ENCODE measurements around the gene FERD3L.
A peak's percentile ranks its signal among the peaks of the same experiment; 100 is the strongest.

The FERD3L gene

DNA sequence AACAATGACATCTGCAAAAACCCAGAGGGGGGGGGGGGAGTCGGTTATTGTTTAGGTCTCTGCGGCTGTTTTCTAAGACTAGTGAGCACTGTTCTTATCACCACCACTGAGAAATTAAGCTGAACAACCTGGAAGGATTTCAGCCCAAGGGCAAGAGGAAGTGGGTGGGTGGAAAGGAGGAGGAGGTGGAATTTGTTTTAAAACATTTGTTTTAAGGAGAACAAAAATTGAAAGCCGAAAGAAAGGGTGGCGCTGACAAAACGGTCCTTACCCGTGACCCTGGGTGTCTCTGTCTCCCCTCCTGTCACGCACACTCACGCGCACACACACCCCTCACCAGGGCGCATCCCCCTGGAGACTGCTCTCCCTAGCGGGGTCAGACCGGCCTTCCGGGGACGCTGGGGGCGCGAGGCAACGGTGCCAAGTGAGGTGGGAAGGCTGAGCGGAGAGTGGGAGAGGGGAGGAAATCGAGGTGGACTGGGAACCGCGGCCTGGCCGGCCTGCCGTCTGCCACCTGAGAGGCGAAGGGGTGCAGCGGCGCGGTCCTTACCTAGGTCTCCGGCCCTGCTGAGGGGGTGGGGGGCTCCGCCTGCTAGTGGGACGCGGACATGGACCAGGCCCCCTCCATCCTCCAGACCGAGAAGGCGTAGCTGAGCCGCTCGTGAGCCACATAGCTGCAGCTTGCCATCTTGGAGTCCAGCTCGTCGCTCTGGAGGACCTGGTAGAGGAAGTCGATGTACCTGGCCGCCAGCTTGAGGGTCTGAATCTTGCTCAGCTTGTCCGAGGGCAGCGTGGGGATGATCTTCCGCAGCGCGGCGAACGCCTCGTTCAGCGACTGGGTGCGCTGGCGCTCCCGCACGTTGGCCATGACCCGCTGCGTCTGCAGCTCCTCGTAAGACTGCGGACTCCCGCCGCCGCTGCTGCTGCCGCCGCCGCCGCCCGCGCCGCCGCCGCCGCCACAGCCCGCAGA lies 28.8 kb downstream of the FERD3L start:
- peak; percentile 50 for DNase-seq

- DNase-seq = no peak
Observed at GRCh38 chr7:19114551-19114855, 30.7 kb downstream of the FERD3L start.

DNA sequence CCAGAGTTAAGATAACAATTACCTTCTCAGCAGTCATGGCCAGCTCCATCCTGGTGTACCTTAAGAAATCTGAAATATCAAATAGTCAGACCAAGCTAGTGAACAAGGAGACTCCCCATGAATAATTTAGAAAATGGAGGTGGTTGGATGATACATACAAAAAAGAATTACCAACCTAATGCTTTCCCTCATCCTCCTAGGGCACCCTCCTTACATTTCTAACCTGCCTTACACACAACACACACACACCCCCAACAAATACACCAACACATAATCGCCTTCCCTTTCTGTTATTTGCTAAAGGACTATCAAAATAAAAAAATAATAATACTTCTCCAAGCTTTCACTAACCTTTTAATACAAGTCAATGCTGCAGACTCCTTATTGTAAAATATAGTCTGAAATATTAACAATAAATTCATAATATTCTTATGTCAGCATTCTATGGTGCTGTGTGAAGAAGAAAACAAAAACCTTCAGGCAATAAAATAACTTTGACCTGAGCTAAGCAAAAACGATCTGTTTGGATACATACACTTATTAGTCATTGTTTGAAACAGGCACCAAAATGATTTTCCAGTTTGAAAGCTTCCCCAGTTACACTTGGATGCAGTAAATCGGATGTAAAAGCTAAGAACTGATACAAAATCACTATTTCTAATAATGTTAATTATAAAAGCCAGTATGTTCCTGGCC lies 31.2 kb downstream of the FERD3L start:
- no peak for DNase-seq

DNA sequence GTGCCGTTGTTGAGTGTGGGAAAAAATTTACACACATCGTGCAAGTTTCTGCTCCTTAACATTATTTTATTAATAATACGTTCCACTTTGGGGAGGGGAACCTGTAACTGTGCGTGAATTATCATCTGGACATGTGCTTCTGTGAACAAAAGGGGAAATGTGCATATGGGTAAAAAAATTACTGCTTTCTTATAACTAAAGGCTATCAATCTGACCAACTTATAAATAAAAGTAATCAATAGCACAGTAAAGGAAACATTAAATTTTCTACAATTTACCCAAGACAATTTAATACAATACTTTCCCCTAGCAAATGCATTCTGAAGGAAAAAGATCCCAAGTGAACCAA lies 32.2 kb downstream of the FERD3L start:
- no peak for DNase-seq

- peak; percentile 68 for DNase-seq
Observed at GRCh38 chr7:19112274-19113001, 32.8 kb downstream of the FERD3L start.

- peak; percentile 46 for DNase-seq
Observed at GRCh38 chr7:19111474-19112273, 33.5 kb downstream of the FERD3L start.

DNA sequence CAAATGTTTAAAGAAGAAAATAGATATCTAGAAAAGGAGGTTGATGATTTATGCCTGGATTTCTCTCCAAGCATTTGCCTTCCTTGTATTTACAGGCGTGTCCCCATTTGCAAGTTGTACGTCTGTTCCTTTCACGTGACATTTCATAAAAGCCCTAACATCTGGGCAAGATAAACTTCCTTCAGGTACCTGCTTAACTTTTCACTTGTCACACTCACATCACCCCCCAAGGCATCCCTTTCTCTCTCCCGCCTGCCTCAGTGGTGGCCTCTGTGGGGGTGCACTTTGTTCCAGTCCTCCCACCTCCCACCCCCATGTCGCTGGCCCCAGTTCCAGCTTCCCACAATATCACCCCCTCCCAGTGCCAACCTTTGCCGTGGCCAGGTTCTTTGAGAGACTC lies 34.4 kb downstream of the FERD3L start:
- no peak for DNase-seq

DNA sequence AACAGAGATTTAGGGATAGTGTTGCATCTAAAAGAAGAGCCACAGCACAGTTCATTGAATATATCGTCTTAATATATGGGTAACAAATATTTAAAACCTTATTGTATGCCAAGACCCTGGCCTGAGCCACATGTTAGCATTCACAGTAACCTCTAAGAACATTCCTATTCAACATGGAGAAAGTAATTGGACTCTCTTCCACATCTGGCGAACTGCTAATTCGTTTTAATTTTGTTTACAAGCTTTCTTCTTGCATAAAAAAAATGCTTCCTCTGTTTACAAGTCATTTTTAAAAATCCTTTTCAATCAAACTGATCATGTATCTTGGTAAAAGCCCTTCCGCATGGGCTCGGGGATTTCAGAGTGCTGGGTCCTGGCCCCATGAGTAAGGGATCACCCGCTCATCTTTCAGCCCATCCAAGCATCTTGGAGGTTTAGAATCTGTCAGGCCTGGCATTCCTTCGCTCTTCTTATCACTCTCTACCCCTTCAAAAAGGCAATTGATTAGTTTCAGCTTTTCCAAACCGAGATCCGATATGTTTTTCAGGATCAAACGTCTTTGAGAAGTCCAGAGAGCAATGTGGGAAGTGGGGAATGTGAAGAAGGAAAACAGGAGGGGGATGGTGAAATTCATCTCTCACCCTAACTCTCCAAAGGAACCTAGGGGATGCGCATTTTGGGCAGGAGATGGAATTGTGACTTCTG lies 35.0 kb downstream of the FERD3L start:
- DNase-seq = no peak

DNA sequence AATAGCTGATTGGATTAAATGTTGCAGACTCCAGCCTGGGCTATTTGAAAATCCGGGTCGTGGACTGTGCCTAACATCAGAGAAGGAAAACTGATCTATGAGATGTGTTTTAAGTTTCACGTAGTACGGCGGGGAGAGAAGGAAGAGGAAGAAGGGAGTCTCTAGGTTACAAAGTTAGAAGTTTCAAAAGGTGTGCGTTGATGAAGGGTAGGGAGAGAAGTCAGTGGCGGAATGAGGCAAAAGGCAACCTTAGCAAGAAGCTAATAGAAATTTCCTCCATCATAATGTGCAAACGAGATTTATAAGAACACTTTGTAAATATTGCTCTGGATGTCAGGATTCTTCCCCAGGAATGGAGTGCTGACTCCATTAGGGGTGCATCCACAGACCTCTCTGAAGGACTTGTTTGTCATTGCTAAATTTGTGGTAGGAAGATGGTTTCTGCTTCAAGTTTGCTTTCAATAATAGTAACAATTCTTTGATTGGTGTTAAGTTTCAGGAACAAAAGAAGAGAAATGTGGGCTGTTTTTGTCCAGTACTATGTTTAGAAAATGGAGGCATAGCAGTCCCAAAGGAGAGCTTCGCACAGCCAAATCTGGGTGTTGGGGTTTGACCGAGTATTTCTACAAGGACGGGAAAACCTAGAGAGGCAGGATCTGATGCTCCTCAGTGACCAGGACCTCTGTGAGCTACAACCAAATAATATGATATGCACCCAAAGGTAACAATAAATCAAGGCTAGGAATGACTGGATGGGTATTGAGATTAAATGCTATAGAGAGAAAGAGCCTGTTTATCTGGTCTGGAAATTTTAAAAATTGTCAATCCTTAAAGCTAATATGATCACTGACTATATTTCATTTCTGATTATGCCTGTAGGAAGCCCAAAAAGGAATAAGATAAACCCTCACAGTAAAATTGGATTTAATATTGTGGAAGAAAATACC lies 35.9 kb downstream of the FERD3L start:
- no peak for DNase-seq

DNA sequence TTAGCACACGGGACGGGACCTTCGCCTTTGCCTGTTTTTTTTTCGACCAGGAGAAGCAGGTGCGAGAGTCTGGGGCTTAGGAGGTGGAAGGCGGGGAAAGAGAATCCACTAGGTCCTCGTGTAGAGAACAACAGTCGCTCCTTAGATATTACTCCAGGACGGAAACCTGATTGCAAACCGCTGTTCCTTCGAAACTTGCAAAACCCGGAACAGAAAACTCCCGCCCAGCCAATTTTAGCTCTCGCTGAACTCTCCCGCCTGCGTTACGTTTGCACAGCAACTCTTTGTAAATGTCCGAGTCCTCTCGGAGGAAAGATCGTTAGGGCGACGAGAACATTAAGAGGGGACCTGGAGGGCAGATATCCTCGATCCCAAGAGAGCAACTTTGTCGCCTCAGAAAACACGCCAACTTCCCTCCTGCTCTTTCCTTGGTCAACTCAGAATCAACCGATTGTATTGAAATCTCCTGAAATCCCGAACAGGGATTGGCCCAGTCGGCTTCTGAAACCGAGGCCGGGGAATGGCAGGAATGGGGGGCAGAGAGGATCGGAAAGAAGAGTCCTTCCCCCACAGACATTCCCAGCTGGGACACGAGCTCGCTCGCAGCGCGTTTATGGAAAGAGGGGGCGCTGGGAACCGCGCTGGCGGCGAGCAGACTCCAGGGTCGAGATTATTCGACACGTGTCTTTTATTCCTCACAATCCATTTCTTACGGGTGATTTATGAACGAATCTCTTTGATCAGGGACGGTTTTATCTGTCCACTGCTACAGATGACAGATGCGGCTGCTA lies 37.7 kb downstream of the FERD3L start:
- peak; percentile 79 for DNase-seq

DNA sequence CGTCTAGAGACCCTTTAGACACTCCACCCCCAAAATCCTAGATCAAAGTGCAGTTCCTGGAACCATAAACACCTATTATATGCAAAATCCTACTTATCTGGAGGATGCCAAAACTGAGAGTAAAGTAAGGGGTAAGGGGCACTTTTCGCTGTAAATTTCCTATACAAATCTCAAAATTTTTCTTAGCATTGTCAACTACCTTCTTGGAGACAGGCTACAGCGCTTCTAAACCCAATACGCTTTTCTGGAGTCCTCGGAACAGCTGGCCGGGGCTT lies 38.2 kb downstream of the FERD3L start:
- no peak for DNase-seq

DNA sequence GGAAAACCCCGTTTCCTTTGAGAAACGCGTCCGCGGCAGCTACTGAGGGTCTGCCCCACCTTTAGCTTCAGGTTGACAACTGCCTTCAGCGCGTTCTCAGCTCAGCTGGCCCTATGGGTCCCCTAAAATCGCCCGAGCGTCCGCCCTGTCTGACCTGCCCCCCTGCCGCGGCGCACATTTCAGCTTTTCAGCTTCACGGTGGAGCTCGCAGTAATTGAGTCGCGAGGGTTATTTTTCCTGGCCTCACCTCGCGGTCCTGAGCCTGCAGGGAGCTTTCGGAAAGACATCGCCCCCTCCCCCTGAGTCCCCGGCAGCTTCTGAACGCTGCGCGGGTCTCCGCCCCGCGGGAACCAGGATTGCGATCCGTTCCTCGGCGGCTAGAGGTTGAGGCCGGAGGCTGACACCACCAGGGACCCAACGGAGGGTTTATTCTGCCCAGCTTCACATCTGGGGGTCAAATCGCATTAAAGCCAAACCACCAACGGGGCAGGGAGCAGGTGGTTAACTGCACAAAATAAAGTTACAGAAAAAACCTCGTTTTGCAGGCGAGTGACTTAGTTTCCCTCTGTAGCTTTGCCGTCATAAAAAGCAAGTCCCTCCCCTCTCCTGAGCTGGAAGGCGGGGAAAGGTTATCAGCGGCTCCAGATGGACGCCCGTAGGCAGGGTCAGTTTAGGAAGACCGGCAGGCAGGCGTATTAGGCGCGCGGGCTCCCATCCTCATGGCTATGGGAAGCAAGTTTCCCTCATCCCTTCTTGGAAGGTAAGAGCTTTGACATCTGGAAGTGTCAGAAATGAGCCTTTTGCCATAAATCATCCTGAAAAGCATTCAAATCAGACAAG lies 38.8 kb downstream of the FERD3L start:
- peak; percentile 44 for DNase-seq

DNA sequence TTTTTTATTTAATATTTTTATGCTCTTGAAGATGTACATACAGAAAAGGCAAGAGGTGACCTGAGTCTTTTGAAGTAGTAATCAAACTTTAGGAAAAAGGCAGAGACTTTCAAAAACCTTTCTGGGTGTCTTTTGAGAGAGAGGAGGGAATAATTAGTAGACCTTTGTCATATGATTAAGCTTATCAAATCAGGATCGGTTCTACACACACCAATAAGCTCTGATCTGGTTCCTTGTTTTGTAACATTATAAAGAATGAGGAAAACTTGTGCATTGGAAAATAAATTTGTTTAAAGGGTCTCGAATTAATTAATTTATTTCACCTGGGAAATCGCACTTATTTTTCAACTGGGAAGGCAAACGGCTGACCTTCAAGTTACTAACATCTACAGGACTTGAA lies 39.7 kb downstream of the FERD3L start:
- DNase-seq = no peak

GRCh38 chr7:19104811-19105210 lies 40.4 kb downstream of the FERD3L start:
- DNase-seq = no peak

DNA sequence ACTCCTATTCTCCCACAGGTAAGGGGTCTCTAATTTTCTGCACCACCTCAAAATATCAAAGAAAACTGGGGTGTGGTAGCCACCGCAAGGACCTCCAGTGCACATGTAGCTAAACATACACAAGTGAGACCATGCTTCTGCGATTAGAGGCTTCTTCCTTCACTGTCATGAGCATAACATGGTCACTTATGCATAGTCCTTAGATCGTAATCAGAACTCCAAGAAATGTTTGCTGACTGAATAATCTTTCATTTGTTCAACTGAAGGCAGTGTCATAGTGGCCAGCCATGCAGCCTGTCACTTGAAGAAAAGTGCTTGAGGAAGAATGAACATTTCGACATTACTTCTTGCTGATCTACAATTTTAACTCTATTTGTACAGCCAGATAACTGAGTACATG lies 42.3 kb downstream of the FERD3L start:
- DNase-seq = no peak

DNA sequence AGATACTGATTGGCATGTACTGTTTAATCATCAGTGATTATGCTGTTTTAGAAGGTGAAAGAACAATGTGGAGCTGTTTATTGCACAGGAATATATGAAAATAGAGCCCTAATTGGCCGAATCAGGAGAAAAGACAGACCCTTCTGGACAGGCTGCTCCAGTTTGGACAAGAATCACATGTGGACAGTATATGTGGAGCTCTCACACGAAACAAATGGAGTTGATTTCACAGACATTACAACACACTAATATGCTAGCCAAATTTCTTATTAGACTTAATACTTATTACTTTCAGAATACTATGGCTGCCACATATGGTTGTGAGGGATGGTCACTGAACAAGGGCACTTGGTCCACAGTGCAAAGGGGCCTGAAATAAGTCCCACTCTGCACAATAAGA lies 43.3 kb downstream of the FERD3L start:
- no peak for DNase-seq

DNA sequence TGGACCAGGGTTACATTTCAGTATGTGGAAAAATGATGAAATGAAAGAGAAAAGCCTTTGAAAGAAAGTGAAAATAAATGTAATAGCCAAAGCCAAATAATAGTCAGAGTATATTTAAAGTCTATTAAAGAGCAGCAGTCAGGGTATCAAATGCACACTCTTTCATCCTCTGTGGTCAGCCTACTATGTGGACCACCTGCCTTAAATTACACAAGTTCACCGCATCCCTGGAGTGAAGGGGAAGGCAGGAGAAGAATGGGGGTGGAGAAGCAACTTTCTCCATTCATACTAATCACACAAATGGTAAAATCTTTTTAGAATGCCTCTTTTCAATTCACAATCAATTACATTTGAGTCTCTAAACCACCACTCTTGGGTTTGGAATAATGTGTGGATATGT lies 43.7 kb downstream of the FERD3L start:
- no peak for DNase-seq

- no peak for DNase-seq
Observed at GRCh38 chr7:19099924-19100323, 45.3 kb downstream of the FERD3L start.

DNA sequence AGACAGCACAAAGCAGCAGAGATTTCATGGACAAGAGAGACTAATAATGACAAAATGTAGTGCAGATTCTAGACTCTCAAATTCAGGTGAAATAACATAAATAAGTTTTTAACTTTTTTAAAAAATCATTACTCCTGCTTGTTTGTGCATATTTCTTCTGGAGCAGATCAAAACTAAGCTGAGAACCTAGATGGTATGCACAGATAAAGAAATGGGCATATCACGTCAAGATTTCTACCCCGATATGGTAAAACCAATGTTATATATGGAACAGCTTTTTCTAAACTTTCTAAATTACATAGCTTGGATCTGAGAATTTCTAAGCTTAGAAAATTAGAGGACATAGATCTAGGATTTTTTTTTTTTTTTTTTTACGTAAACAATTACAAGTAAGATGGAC lies 46.0 kb downstream of the FERD3L start:
- no peak for DNase-seq

DNA sequence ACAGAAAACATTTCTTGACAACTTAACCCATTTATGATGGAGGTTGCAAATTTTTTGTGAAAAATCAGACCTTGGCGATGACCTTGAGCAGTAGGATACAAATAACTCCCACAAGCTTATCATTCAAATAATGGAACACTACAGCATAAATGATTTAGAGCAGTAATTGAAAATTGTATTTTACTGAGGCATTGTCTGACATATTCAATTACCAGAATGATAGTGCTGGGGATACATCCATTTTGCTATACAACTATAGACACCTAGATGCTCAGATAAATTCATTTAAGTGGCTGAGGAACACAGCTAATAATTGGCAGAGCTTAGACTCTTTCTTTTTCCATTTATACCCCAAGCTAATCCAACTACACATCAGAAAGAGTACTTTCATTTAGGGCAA lies 46.7 kb downstream of the FERD3L start:
- no peak for DNase-seq
